ENCODE results near the gene PHACTR3. TPM values are rescaled to one million over a fixed set of nuclear protein-coding genes. Genes with fewer than 3 reads are reported as not detected.

PHACTR3 gene
- total RNA-seq, 2 donors from 2014 or later, result 0.13 TPM; not detected in 1

- H3K4me1 Mint-ChIP-seq, result no peaks in the 10 kb centered on the region
- no peak overlapping the region for H3K4me3 ChIP-seq (ENCODE audit: low read length)
- H3K27me3 ChIP-seq (ENCODE audit: control insufficient read depth, insufficient read depth, low read length, poor library complexity, severe bottlenecking), result no peaks in the 10 kb centered on the region
- no peaks in the 10 kb centered on the region for H3K36me3 Mint-ChIP-seq (ENCODE audit: low read depth)
- H3K9me3 Mint-ChIP-seq, result no peaks in the 10 kb centered on the region
- WGBS, 2 experiments (ENCODE audit: insufficient coverage in 1 of 2, insufficient read length in 1 of 2), result 76 to 84% methylated on average over 5 to 8 of the region's 9 CpGs
- DNase-seq, result no peak
- H3K9ac ChIP-seq (ENCODE audit: extremely low read depth, low read length, poor library complexity, severe bottlenecking), result no peak overlapping the region
- no peaks in the 10 kb centered on the region for H3K4me1 ChIP-seq (ENCODE audit: control insufficient read depth, insufficient read depth, low read length)
- H3K9me3 ChIP-seq (ENCODE audit: control insufficient read depth, low read length), result peaks cover 14% of the 10 kb centered on the region
- peaks cover 29% of the 10 kb centered on the region for H3K27me3 Mint-ChIP-seq (ENCODE audit: insufficient read depth)
- H3K27ac ChIP-seq (ENCODE audit: low read depth, low read length), result no peak overlapping the region
- H3K36me3 ChIP-seq (ENCODE audit: control insufficient read depth, insufficient read depth, low read length), result no peaks in the 10 kb centered on the region
- no peak overlapping the region for H3K4me3 Mint-ChIP-seq
- TF ChIP-seq, protein P1, sequence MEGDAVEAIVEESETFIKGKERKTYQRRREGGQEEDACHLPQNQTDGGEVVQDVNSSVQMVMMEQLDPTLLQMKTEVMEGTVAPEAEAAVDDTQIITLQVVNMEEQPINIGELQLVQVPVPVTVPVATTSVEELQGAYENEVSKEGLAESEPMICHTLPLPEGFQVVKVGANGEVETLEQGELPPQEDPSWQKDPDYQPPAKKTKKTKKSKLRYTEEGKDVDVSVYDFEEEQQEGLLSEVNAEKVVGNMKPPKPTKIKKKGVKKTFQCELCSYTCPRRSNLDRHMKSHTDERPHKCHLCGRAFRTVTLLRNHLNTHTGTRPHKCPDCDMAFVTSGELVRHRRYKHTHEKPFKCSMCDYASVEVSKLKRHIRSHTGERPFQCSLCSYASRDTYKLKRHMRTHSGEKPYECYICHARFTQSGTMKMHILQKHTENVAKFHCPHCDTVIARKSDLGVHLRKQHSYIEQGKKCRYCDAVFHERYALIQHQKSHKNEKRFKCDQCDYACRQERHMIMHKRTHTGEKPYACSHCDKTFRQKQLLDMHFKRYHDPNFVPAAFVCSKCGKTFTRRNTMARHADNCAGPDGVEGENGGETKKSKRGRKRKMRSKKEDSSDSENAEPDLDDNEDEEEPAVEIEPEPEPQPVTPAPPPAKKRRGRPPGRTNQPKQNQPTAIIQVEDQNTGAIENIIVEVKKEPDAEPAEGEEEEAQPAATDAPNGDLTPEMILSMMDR (conservative IDR thresholded peaks at IDR 0.05), result no peak
- H3K27ac Mint-ChIP-seq, result no peak overlapping the region
These were observed 73.9 kb downstream of the PHACTR3 start for GRCh38 chr20:59678288-59678687.

DNA sequence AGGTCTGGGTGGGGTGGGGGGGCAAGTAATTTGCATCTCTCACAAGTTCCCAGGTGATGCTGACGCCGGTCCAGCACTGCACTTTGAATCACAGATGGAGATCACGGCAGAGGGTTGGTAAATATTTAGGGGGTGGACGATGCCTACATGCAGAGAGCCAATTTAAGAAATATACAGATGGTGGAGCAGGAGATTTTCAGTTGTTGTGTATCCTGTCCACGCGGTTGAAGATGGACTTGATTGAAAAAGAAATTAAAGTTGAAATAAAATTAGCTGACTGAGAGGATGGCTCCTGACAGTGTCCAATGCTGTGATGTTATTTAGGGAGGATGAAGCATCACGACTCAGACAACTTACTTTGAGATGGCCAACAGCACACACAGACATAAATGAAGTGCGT, 74.6 kb downstream of the PHACTR3 start:
- no peak overlapping the region for H3K9ac ChIP-seq (ENCODE audit: extremely low read depth, low read length, poor library complexity, severe bottlenecking)
- no peak overlapping the region for H3K27ac Mint-ChIP-seq
- DNase-seq, result no peak
- H3K4me3 ChIP-seq (ENCODE audit: low read length), result no peak overlapping the region
- TF ChIP-seq, protein P1 (conservative IDR thresholded peaks at IDR 0.05), result no peak
- no peaks in the 10 kb centered on the region for H3K36me3 ChIP-seq (ENCODE audit: control insufficient read depth, insufficient read depth, low read length)
- no peaks in the 10 kb centered on the region for H3K27me3 ChIP-seq (ENCODE audit: control insufficient read depth, insufficient read depth, low read length, poor library complexity, severe bottlenecking)
- no peak overlapping the region for H3K4me3 Mint-ChIP-seq
- H3K9me3 ChIP-seq (ENCODE audit: control insufficient read depth, low read length), result peaks cover 14% of the 10 kb centered on the region
- H3K4me1 Mint-ChIP-seq, result no peaks in the 10 kb centered on the region
- peaks cover 24% of the 10 kb centered on the region for H3K27me3 Mint-ChIP-seq (ENCODE audit: insufficient read depth)
- no peaks in the 10 kb centered on the region for H3K4me1 ChIP-seq (ENCODE audit: control insufficient read depth, insufficient read depth, low read length)
- no peaks in the 10 kb centered on the region for H3K36me3 Mint-ChIP-seq (ENCODE audit: low read depth)
- H3K9me3 Mint-ChIP-seq, result no peaks in the 10 kb centered on the region
- H3K27ac ChIP-seq (ENCODE audit: low read depth, low read length), result no peak overlapping the region
- WGBS, 2 experiments (ENCODE audit: insufficient coverage in 1 of 2, insufficient read length in 1 of 2), result 76 to 82% methylated on average over 6 to 8 of the region's 8 CpGs

DNA sequence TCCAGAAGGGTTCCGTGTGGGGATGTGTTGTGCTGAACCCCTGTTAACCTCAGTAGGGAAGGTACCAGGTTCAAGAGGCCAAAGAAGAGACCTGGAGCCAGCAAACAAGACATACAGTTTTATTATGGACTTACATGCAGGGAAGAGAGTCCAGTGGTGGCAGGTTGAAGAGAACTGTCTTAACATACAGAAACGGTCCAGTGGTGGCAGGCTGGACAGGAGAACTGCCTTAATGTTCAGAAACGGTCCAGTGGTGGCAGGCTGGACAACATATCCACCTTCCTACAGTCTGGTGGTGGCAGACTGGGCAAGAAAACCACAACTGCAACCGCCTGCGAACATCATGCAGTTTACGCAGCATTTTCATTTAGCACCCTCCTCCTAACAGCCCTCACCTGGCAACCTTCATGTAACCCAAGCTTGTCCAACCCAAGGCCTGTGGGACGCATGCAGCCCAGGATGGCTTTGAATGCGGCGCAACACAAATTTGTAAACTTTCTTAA, 75.9 kb downstream of the PHACTR3 start:
- no peaks in the 10 kb centered on the region for H3K27me3 ChIP-seq (ENCODE audit: control insufficient read depth, insufficient read depth, low read length, poor library complexity, severe bottlenecking)
- WGBS, 2 experiments (ENCODE audit: insufficient coverage in 1 of 2, insufficient read length in 1 of 2), result 40 to 79% methylated on average over 1 to 9 of the region's 9 CpGs
- H3K4me1 ChIP-seq (ENCODE audit: control insufficient read depth, insufficient read depth, low read length), result no peaks in the 10 kb centered on the region
- TF ChIP-seq, protein P1 (conservative IDR thresholded peaks at IDR 0.05), result no peak
- no peak overlapping the region for H3K4me3 ChIP-seq (ENCODE audit: low read length)
- DNase-seq, result no peak
- no peaks in the 10 kb centered on the region for H3K4me1 Mint-ChIP-seq
- no peak overlapping the region for H3K4me3 Mint-ChIP-seq
- no peaks in the 10 kb centered on the region for H3K9me3 Mint-ChIP-seq
- H3K27me3 Mint-ChIP-seq (ENCODE audit: insufficient read depth), result peaks cover 24% of the 10 kb centered on the region
- peaks cover 12% of the 10 kb centered on the region for H3K9me3 ChIP-seq (ENCODE audit: control insufficient read depth, low read length)
- no peak overlapping the region for H3K27ac ChIP-seq (ENCODE audit: low read depth, low read length)
- no peaks in the 10 kb centered on the region for H3K36me3 Mint-ChIP-seq (ENCODE audit: low read depth)
- H3K27ac Mint-ChIP-seq, result no peak overlapping the region
- H3K36me3 ChIP-seq (ENCODE audit: control insufficient read depth, insufficient read depth, low read length), result no peaks in the 10 kb centered on the region
- H3K9ac ChIP-seq (ENCODE audit: extremely low read depth, low read length, poor library complexity, severe bottlenecking), result no peak overlapping the region
